GM21528 (cell line): ENCODE measurements around the gene CACNA2D1.
"Not testable (repeated sequence)": the region's sequence is repeated elsewhere in the genome, so short reads cannot be mapped to it uniquely, and the experiment has no call there.

Source experiments
- ATAC-seq: cut with Tn5 transposase; IDR thresholded peaks from one replicate; pipeline ENCODE4 v1.9.1; 2021; ENCODE audit warnings: mild to moderate bottlenecking, moderate library complexity; ENCODE audit not compliant: unreplicated experiment, low FRiP score

CACNA2D1 gene

GRCh38 chr7:82141427-82141826 lies 302.1 kb downstream of the CACNA2D1 start:
- ATAC-seq = no peak

GRCh38 chr7:82140608-82141007 lies 303.0 kb downstream of the CACNA2D1 start:
- ATAC-seq = not testable (repeated sequence)

GRCh38 chr7:82131215-82131614 lies 312.4 kb downstream of the CACNA2D1 start:
- ATAC-seq = no peak

GRCh38 chr7:82129091-82129490 lies 314.5 kb downstream of the CACNA2D1 start:
- ATAC-seq = no peak

GRCh38 chr7:82128546-82128945 lies 315.0 kb downstream of the CACNA2D1 start:
- ATAC-seq = no peak

GRCh38 chr7:82126576-82126975 lies 317.0 kb downstream of the CACNA2D1 start:
- no peak for ATAC-seq

- ATAC-seq = no peak
Observed at GRCh38 chr7:82124445-82124844, 319.1 kb downstream of the CACNA2D1 start.

- no peak for ATAC-seq
Observed at GRCh38 chr7:82122275-82122674, 321.3 kb downstream of the CACNA2D1 start.

- no peak for ATAC-seq
Observed at GRCh38 chr7:82114237-82114636, 329.3 kb downstream of the CACNA2D1 start.

- ATAC-seq = no peak
Observed at GRCh38 chr7:82110146-82110840, 333.3 kb downstream of the CACNA2D1 start.

GRCh38 chr7:82109288-82109687 lies 334.3 kb downstream of the CACNA2D1 start:
- no peak for ATAC-seq

GRCh38 chr7:82106201-82106600 lies 337.4 kb downstream of the CACNA2D1 start:
- ATAC-seq = no peak

GRCh38 chr7:82105463-82105862 lies 338.1 kb downstream of the CACNA2D1 start:
- no peak for ATAC-seq

GRCh38 chr7:82098414-82098813 lies 345.2 kb downstream of the CACNA2D1 start:
- ATAC-seq = no peak

GRCh38 chr7:82091126-82091684 lies 352.4 kb downstream of the CACNA2D1 start:
- ATAC-seq = no peak

GRCh38 chr7:82087099-82087498 lies 356.5 kb downstream of the CACNA2D1 start:
- ATAC-seq = no peak

GRCh38 chr7:82085116-82085515 lies 358.5 kb downstream of the CACNA2D1 start:
- no peak for ATAC-seq

- no peak for ATAC-seq
Observed at GRCh38 chr7:82081644-82082224, 361.8 kb downstream of the CACNA2D1 start.

- no peak for ATAC-seq
Observed at GRCh38 chr7:82080254-82080927, 363.2 kb downstream of the CACNA2D1 start.

GRCh38 chr7:82079527-82079926 lies 364.1 kb downstream of the CACNA2D1 start:
- no peak for ATAC-seq

- no peak for ATAC-seq
Observed at GRCh38 chr7:82078807-82079206, 364.8 kb downstream of the CACNA2D1 start.
